Fibroblast of lung (primary cell): Measurements from ENCODE around the gene KCNN3. TPM values are rescaled to one million over a fixed set of nuclear protein-coding genes. Genes with fewer than 3 reads are reported as not detected.

Experiments
- DNase-seq, 2 donors: peaks; one replicate each; pipeline versions ENCODE4 v3.0.0 to v3.0.0-alpha.2; 2010; ENCODE audit warnings: low read depth in 2 of 2
- H2AFZ ChIP-seq: 2 replicates; pipeline ENCODE4 v1.5.1; 2012; ENCODE audit warnings: low read length, control low read depth, inconsistent platforms
- H3K27ac ChIP-seq: 2 replicates; pipeline ENCODE4 v1.5.1; 2011; ENCODE audit warnings: low read length, control low read depth; ENCODE audit not compliant: insufficient read depth
- H3K27me3 ChIP-seq: 2 replicates; pipeline ENCODE4 v1.5.1; 2011; ENCODE audit warnings: mild to moderate bottlenecking, low read length; ENCODE audit not compliant: control insufficient read depth, insufficient read depth
- H3K36me3 ChIP-seq: 2 replicates; pipeline ENCODE4 v1.5.1; 2011; ENCODE audit warnings: low read length; ENCODE audit not compliant: control insufficient read depth, insufficient read depth
- H3K4me1 ChIP-seq: 2 replicates; pipeline ENCODE4 v1.5.1; 2011; ENCODE audit warnings: low read length; ENCODE audit not compliant: control insufficient read depth, insufficient read depth; ENCODE audit errors: extremely low read depth
- H3K4me2 ChIP-seq: 2 replicates; pipeline ENCODE4 v1.5.1; 2011; ENCODE audit warnings: low read length, control low read depth; ENCODE audit not compliant: insufficient read depth; ENCODE audit errors: extremely low read depth
- H3K4me3 ChIP-seq, 4 experiments: fragments of 200-600 bp in 1 of 4; sonication (generic) in 1 of 4; replicated peaks in 1 of 4; 2 replicates each; pipeline ENCODE4 v1.5.1; 2011 to 2016; ENCODE audit warnings: low read length in 4 of 4, low read depth in 3 of 4, mild to moderate bottlenecking in 3 of 4, control low read depth in 2 of 4, inconsistent platforms in 1 of 4, mixed read lengths in 1 of 4; ENCODE audit not compliant: insufficient read depth in 1 of 4; ENCODE audit errors: control extremely low read depth in 1 of 4
- H3K79me2 ChIP-seq: 2 replicates; pipeline ENCODE4 v1.5.1; 2012; ENCODE audit warnings: mild to moderate bottlenecking, low read length, inconsistent platforms; ENCODE audit not compliant: control insufficient read depth, insufficient read depth
- H3K9ac ChIP-seq: 2 replicates; pipeline ENCODE4 v1.5.1; 2011; ENCODE audit warnings: mild to moderate bottlenecking, low read length, control low read depth; ENCODE audit not compliant: insufficient read depth
- H3K9me3 ChIP-seq: 2 replicates; pipeline ENCODE4 v1.5.1; 2012; ENCODE audit warnings: low read depth, low read length; ENCODE audit not compliant: control insufficient read depth, insufficient read depth
- H4K20me1 ChIP-seq: 2 replicates; pipeline ENCODE4 v1.5.1; 2011; ENCODE audit warnings: low read length; ENCODE audit not compliant: control insufficient read depth, insufficient read depth; ENCODE audit errors: extremely low read depth
- EZH2 ChIP-seq: IDR thresholded peaks from 2 replicates; pipeline ENCODE4 v1.5.1; 2012; ENCODE audit warnings: low read length, control low read depth, mild to moderate bottlenecking; ENCODE audit errors: missing control alignments
- polyA plus RNA-seq, 2 donors: library from polyadenylated mRNA; depleted of rRNA in 1 of 2; stranded (reverse) in 1 of 2; unstranded in 1 of 2; fragments of >200 nt; gene quantifications; 2 replicates each; pipeline ENCODE4 v1.2.1, GENCODE V29; 2011 to 2012; ENCODE audit warnings: missing spikeins in 1 of 2
- total RNA-seq: library from RNA; depleted of rRNA; stranded (reverse); fragments of >200 nt; gene quantifications from 2 replicates; pipeline ENCODE4 v1.2.1, GENCODE V29; 2014
- TF ChIP-seq, protein P1 (sequence below), 2 donors: IDR thresholded peaks in 1 of 2; conservative IDR thresholded peaks in 1 of 2; 1 replicate in 1 of 2; 2 replicates in 1 of 2; pipeline ENCODE4 v1.5.1; 2011 to 2012; ENCODE audit warnings: low read length in 2 of 2, control low read depth in 1 of 2, inconsistent platforms in 1 of 2, low read depth in 1 of 2, mild to moderate bottlenecking in 1 of 2

The KCNN3 gene
- total and polyA plus RNA-seq, 2 donors (not counting 1 experiment from before 2014, with no cell fraction given), result not detected

DNA sequence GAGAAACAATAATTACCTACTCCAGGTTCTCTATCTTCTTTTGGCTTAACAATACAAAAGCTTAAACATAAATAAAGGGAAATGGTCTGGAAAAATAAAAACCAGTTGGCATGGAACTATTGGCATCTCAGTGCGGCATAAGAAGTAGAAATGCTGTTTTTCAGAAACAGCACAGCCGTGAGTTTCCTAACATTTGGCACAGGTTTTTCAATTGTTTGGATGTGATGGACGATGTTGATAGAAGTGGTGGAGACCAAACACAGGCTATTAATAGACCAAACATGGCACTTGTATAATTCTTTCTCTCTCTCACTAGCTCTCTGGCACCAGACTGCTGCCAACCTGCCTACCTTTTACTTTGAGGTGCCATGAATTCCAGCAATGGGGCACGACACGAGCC lies 36.2 kb downstream of the KCNN3 start:
- H4K20me1 ChIP-seq, result no peaks in the 10 kb centered on the region
- no peaks in the 10 kb centered on the region for H3K36me3 ChIP-seq
- no peak overlapping the region for H3K4me2 ChIP-seq
- H3K4me1 ChIP-seq, result no peaks in the 10 kb centered on the region
- no peak overlapping the region for H3K4me3 ChIP-seq
- TF ChIP-seq, protein P1, sequence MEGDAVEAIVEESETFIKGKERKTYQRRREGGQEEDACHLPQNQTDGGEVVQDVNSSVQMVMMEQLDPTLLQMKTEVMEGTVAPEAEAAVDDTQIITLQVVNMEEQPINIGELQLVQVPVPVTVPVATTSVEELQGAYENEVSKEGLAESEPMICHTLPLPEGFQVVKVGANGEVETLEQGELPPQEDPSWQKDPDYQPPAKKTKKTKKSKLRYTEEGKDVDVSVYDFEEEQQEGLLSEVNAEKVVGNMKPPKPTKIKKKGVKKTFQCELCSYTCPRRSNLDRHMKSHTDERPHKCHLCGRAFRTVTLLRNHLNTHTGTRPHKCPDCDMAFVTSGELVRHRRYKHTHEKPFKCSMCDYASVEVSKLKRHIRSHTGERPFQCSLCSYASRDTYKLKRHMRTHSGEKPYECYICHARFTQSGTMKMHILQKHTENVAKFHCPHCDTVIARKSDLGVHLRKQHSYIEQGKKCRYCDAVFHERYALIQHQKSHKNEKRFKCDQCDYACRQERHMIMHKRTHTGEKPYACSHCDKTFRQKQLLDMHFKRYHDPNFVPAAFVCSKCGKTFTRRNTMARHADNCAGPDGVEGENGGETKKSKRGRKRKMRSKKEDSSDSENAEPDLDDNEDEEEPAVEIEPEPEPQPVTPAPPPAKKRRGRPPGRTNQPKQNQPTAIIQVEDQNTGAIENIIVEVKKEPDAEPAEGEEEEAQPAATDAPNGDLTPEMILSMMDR (conservative IDR thresholded peaks at IDR 0.05 in 1 of 2, IDR thresholded peaks at IDR 0.05 in 1 of 2; ENCODE audit: low read depth in 1 of 2, low read length in 2 of 2), result no peak
- no peak for TF ChIP-seq EZH2
- H3K27ac ChIP-seq, result no peak overlapping the region
- H2AFZ ChIP-seq, result no peak overlapping the region
- no peaks in the 10 kb centered on the region for H3K79me2 ChIP-seq
- DNase-seq, result no peak
- H3K27me3 ChIP-seq, result peaks cover 12% of the 10 kb centered on the region
- no peak overlapping the region for H3K9ac ChIP-seq
- no peaks in the 10 kb centered on the region for H3K9me3 ChIP-seq

DNA sequence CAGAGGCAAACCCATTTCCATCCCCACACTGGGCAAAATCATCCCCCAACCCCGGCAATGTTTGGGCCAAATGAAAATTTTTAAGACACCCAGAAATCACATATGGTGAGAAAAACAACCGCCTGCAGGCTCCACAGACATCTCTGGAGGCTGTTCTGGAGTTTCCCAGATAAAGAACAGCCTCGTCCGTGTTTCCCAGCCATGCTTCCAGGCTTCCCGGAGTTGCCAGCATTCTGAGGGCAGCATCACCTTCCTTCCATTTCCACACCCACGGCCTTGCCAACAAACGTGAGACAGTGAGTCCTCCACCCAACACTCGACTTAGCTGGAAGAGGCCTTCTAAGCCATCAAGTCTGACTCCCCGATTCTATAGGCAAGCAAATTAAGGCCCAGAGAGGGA lies 36.9 kb downstream of the KCNN3 start:
- H2AFZ ChIP-seq, result no peak overlapping the region
- H3K27ac ChIP-seq, result no peak overlapping the region
- H3K27me3 ChIP-seq, result peaks cover 13% of the 10 kb centered on the region
- H3K9ac ChIP-seq, result no peak overlapping the region
- H3K4me2 ChIP-seq, result no peak overlapping the region
- H3K9me3 ChIP-seq, result no peaks in the 10 kb centered on the region
- H3K4me3 ChIP-seq, result no peak overlapping the region
- H4K20me1 ChIP-seq, result no peaks in the 10 kb centered on the region
- no peaks in the 10 kb centered on the region for H3K79me2 ChIP-seq
- no peaks in the 10 kb centered on the region for H3K4me1 ChIP-seq
- H3K36me3 ChIP-seq, result no peaks in the 10 kb centered on the region
- no peak for DNase-seq
- TF ChIP-seq EZH2, result no peak
- TF ChIP-seq, protein P1 (conservative IDR thresholded peaks at IDR 0.05 in 1 of 2, IDR thresholded peaks at IDR 0.05 in 1 of 2; ENCODE audit: low read depth in 1 of 2, low read length in 2 of 2), result no peak

DNA sequence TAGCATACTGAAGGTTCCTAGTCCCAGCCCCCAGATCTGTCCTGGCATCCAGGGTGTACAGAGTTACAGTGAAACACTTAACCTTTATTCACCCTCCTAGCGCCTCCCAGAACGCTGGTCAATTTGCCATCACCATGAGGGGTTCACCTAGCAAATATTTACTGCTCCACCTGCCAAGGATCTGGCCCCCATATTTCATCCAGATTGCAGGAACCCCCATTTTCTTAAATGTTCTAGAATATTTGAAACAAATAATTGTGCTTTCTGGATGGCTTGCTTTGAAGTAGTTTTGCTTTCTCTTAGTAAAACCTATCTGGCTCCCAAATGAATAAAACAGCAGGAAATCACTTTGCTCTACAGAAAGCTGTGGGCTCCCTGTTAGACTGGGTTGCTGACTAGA lies 37.7 kb downstream of the KCNN3 start:
- TF ChIP-seq, protein P1 (conservative IDR thresholded peaks at IDR 0.05 in 1 of 2, IDR thresholded peaks at IDR 0.05 in 1 of 2; ENCODE audit: low read depth in 1 of 2, low read length in 2 of 2), result no peak
- no peak for TF ChIP-seq EZH2
- no peak overlapping the region for H3K4me3 ChIP-seq
- no peaks in the 10 kb centered on the region for H4K20me1 ChIP-seq
- H3K4me2 ChIP-seq, result no peak overlapping the region
- DNase-seq, result no peak
- H3K27me3 ChIP-seq, result peaks cover 15% of the 10 kb centered on the region
- H3K27ac ChIP-seq, result no peak overlapping the region
- no peaks in the 10 kb centered on the region for H3K4me1 ChIP-seq
- H3K79me2 ChIP-seq, result no peaks in the 10 kb centered on the region
- H3K9ac ChIP-seq, result no peak overlapping the region
- no peak overlapping the region for H2AFZ ChIP-seq
- no peaks in the 10 kb centered on the region for H3K9me3 ChIP-seq
- H3K36me3 ChIP-seq, result no peaks in the 10 kb centered on the region
